Smooth muscle cell (in vitro differentiated cells): ENCODE measurements around the gene TRPV5. TPM values are rescaled to one million over a fixed set of nuclear protein-coding genes. Genes with fewer than 3 reads are reported as not detected.

Experiments used
- DNase-seq: peaks from one replicate; lab custom pipeline; 2025; ENCODE audit not compliant: unreplicated experiment; lab: John Stamatoyannopoulos, UW
- H2AFZ ChIP-seq: fragments of 200-600 bp; sonication (generic); 2 replicates; pipeline ENCODE4 v1.6.0; 2016; ENCODE audit warnings: antibody characterized with exemption, low read depth, mild to moderate bottlenecking
- H3F3A ChIP-seq: fragments of 200-600 bp; sonication (generic); 2 replicates; pipeline ENCODE4 v1.6.0; 2017; ENCODE audit warnings: antibody characterized with exemption, low read depth
- H3K27ac ChIP-seq: fragments of 200-600 bp; sonication (generic); 2 replicates; pipeline ENCODE4 v1.5.1; 2016; ENCODE audit warnings: low read depth, mild to moderate bottlenecking
- H3K27me3 ChIP-seq: fragments of 200-600 bp; sonication (generic); 2 replicates; pipeline ENCODE4 v1.6.1; 2016; ENCODE audit warnings: low read depth, mild to moderate bottlenecking
- H3K36me3 ChIP-seq: fragments of 200-600 bp; sonication (generic); 2 replicates; pipeline ENCODE4 v1.5.1; 2016; ENCODE audit warnings: low read depth
- H3K4me1 ChIP-seq: fragments of 200-600 bp; sonication (generic); 2 replicates; pipeline ENCODE4 v1.5.1; 2016; ENCODE audit warnings: low read depth
- H3K4me2 ChIP-seq: fragments of 200-600 bp; sonication (generic); 2 replicates; pipeline ENCODE4 v1.6.0; 2016; ENCODE audit warnings: mild to moderate bottlenecking
- H3K4me3 ChIP-seq: fragments of 200-600 bp; sonication (generic); 2 replicates; pipeline ENCODE4 v1.5.1; 2016; ENCODE audit warnings: mild to moderate bottlenecking
- H3K79me2 ChIP-seq: fragments of 200-600 bp; sonication (generic); 2 replicates; pipeline ENCODE4 v1.6.0; 2016; ENCODE audit warnings: low read depth, mild to moderate bottlenecking
- H3K9ac ChIP-seq: fragments of 200-600 bp; sonication (generic); 2 replicates; pipeline ENCODE4 v1.6.0; 2016; ENCODE audit warnings: low read depth
- H3K9me3 ChIP-seq: fragments of 200-600 bp; sonication (generic); replicated peaks from 2 replicates; pipeline ENCODE4 v1.5.1; 2016; ENCODE audit warnings: low read depth
- H4K20me1 ChIP-seq: fragments of 200-600 bp; sonication (generic); 2 replicates; pipeline ENCODE4 v1.6.0; 2016; ENCODE audit warnings: low read depth
- CTCF ChIP-seq: fragments of 200-600 bp; sonication (generic); IDR thresholded peaks from 2 replicates; pipeline ENCODE4 v1.5.1; 2017; ENCODE audit warnings: borderline replicate concordance, mild to moderate bottlenecking, antibody characterized with exemption; ENCODE audit not compliant: insufficient read depth, poor library complexity, severe bottlenecking
- WGBS: methylation state at CpG from one replicate; pipeline ENCODE4 v1.1.7; 2016; ENCODE audit warnings: low lambda C conversion rate; 5-methylcytosine and 5-hydroxymethylcytosine counted together
- polyA plus RNA-seq: library from polyadenylated mRNA; unstranded; fragments of >200 nt; fragmentation: Nextera tagmentation; extraction: Ambion mirVana; gene quantifications from 2 replicates; pipeline ENCODE4 v1.2.1, GENCODE V29; 2016
- total RNA-seq: library from RNA; depleted of rRNA; stranded (reverse); fragments of >200 nt; gene quantifications from 2 replicates; pipeline ENCODE4 v1.2.3, GENCODE V29; 2014

The TRPV5 gene
- total and polyA plus RNA-seq, 2 experiments from 2014 or later, result not detected

GRCh38 chr7:142968229-142968628 is 34.7 kb upstream of the TRPV5 start:
- no peaks in the 10 kb centered on the region for H3K9me3 ChIP-seq
- no peak overlapping the region for H3K4me3 ChIP-seq
- DNase-seq, result no peak
- no peaks in the 10 kb centered on the region for H4K20me1 ChIP-seq
- H3K79me2 ChIP-seq, result no peaks in the 10 kb centered on the region
- peaks cover under 1% of the 10 kb centered on the region for H3K4me1 ChIP-seq
- no peak overlapping the region for H3K27ac ChIP-seq
- H2AFZ ChIP-seq, result no peak overlapping the region
- H3F3A ChIP-seq, result no peaks in the 10 kb centered on the region
- 96% methylated on average over 4 of the region's 4 CpGs for whole genome bisulfite sequencing
- H3K36me3 ChIP-seq, result no peaks in the 10 kb centered on the region
- H3K27me3 ChIP-seq, result no peaks in the 10 kb centered on the region
- TF ChIP-seq CTCF, result no peak
- H3K9ac ChIP-seq, result no peak overlapping the region
- H3K4me2 ChIP-seq, result no peak overlapping the region

GRCh38 chr7:142964502-142965246 is 31.1 kb upstream of the TRPV5 start:
- 67% methylated on average over 6 of the region's 6 CpGs for WGBS
- Histone ChIP-seq H3K36me3 (no peaks in the 10 kb centered on the region), H3K79me2 (no peaks in the 10 kb centered on the region), H3K4me2 (no peak overlapping the region), H3K27me3 (peaks cover 3% of the 10 kb centered on the region), H3K4me3 (no peak overlapping the region), H3K27ac (no peak overlapping the region), H3K4me1 (peaks cover 12% of the 10 kb centered on the region), H2AFZ (no peak overlapping the region), H3K9ac (no peak overlapping the region), H3K9me3 (no peaks in the 10 kb centered on the region), H3F3A (no peaks in the 10 kb centered on the region), H4K20me1 (no peaks in the 10 kb centered on the region)
- no peak for TF ChIP-seq CTCF
- no peak for DNase-seq

GRCh38 chr7:142963993-142964392 is 30.4 kb upstream of the TRPV5 start:
- H4K20me1 ChIP-seq, result no peaks in the 10 kb centered on the region
- H3F3A ChIP-seq, result no peaks in the 10 kb centered on the region
- 98% methylated on average over 2 of the region's 2 CpGs for WGBS
- H3K27ac ChIP-seq, result no peak overlapping the region
- no peak for TF ChIP-seq CTCF
- peaks cover 12% of the 10 kb centered on the region for H3K4me1 ChIP-seq
- no peaks in the 10 kb centered on the region for H3K79me2 ChIP-seq
- H3K9ac ChIP-seq, result no peak overlapping the region
- no peaks in the 10 kb centered on the region for H3K9me3 ChIP-seq
- H3K4me2 ChIP-seq, result no peak overlapping the region
- DNase-seq, result no peak
- H3K36me3 ChIP-seq, result no peaks in the 10 kb centered on the region
- no peak overlapping the region for H2AFZ ChIP-seq
- H3K4me3 ChIP-seq, result no peak overlapping the region
- peaks cover 3% of the 10 kb centered on the region for H3K27me3 ChIP-seq

- H3F3A ChIP-seq, result no peaks in the 10 kb centered on the region
- H3K27me3 ChIP-seq, result peaks cover 3% of the 10 kb centered on the region
- DNase-seq, result no peak
- H3K9me3 ChIP-seq, result no peaks in the 10 kb centered on the region
- WGBS, result 50% methylated on average over 1 of the region's 1 CpG
- no peak overlapping the region for H3K27ac ChIP-seq
- H3K79me2 ChIP-seq, result no peaks in the 10 kb centered on the region
- H3K4me3 ChIP-seq, result no peak overlapping the region
- H4K20me1 ChIP-seq, result no peaks in the 10 kb centered on the region
- H3K4me1 ChIP-seq, result peaks cover 12% of the 10 kb centered on the region
- H3K9ac ChIP-seq, result no peak overlapping the region
- H3K4me2 ChIP-seq, result no peak overlapping the region
- no peak overlapping the region for H2AFZ ChIP-seq
- TF ChIP-seq CTCF, result no peak
- no peaks in the 10 kb centered on the region for H3K36me3 ChIP-seq
Measured at GRCh38 chr7:142962991-142963390, 29.4 kb upstream of the TRPV5 start.
